Esophagus (tissue), 2 donors: ENCODE results near the gene MAML1. TPM values are rescaled to one million over a fixed set of nuclear protein-coding genes. Genes with fewer than 3 reads are reported as not detected.

Experiments
- H3K27ac ChIP-seq, 2 donors: one replicate each; pipeline ENCODE4 v1.5.1; 2013; ENCODE audit warnings: low read depth in 2 of 2, mild to moderate bottlenecking in 2 of 2, inconsistent platforms in 1 of 2, low read length in 1 of 2, moderate library complexity in 1 of 2
- H3K27me3 ChIP-seq, 2 donors: one replicate each; pipeline ENCODE4 v1.6.1; 2013; ENCODE audit warnings: low read length in 2 of 2, control low read depth in 1 of 2, mild to moderate bottlenecking in 1 of 2; ENCODE audit not compliant: insufficient read depth in 2 of 2, control insufficient read depth in 1 of 2
- H3K36me3 ChIP-seq, 2 donors: one replicate each; pipeline ENCODE4 v1.6.1; 2013; ENCODE audit warnings: low read length in 1 of 2; ENCODE audit not compliant: control insufficient read depth in 2 of 2, insufficient read depth in 2 of 2
- H3K4me1 ChIP-seq, 2 donors: one replicate each; pipeline ENCODE4 v1.6.1; 2013; ENCODE audit warnings: low read length in 1 of 2; ENCODE audit not compliant: control insufficient read depth in 2 of 2, insufficient read depth in 2 of 2
- H3K4me3 ChIP-seq, 2 donors: one replicate each; pipeline ENCODE4 v1.5.1; 2013; ENCODE audit warnings: low read length in 2 of 2, mild to moderate bottlenecking in 2 of 2, low read depth in 1 of 2, moderate library complexity in 1 of 2
- H3K9me3 ChIP-seq, 2 donors: one replicate each; pipeline ENCODE4 v1.6.1; 2013; ENCODE audit warnings: mild to moderate bottlenecking in 2 of 2, low read depth in 1 of 2, low read length in 1 of 2, moderate library complexity in 1 of 2; ENCODE audit not compliant: control insufficient read depth in 2 of 2, insufficient read depth in 1 of 2
- WGBS, 2 donors: extraction: QIAGEN DNeasy Blood & Tissue Kit; methylation state at CpG; one replicate each; pipeline ENCODE4 v1.1.7; 2013; 5-methylcytosine and 5-hydroxymethylcytosine counted together
- polyA plus RNA-seq, 2 donors: library from polyadenylated mRNA; stranded (reverse); fragments of 200-250 nt; gene quantifications; one replicate each; pipeline ENCODE4 v1.2.3, GENCODE V29; 2013
- donor health status: healthy with polysubstance abuse.
- donor health status: Bipolar disorder and iron deficiency.

MAML1 gene
- polyA plus RNA-seq, 2 donors: 7.1 to 7.9 TPM

GRCh38 chr5:179802207-179802883 is 69.7 kb downstream of the MAML1 start:
- Histone ChIP-seq H3K36me3 (peaks cover 4 to 31% of the 10 kb centered on the region in 2 donors), H3K27me3 (no peaks in the 10 kb centered on the region), H3K27ac (peak overlapping the region; percentile 27 to 66), H3K4me1 (peaks cover 9 to 32% of the 10 kb centered on the region in 2 donors), H3K4me3 (no peak overlapping the region), H3K9me3 (no peaks in the 10 kb centered on the region)
- WGBS, 2 donors: 80 to 82% methylated on average over 19 of the region's 19 CpGs

DNA sequence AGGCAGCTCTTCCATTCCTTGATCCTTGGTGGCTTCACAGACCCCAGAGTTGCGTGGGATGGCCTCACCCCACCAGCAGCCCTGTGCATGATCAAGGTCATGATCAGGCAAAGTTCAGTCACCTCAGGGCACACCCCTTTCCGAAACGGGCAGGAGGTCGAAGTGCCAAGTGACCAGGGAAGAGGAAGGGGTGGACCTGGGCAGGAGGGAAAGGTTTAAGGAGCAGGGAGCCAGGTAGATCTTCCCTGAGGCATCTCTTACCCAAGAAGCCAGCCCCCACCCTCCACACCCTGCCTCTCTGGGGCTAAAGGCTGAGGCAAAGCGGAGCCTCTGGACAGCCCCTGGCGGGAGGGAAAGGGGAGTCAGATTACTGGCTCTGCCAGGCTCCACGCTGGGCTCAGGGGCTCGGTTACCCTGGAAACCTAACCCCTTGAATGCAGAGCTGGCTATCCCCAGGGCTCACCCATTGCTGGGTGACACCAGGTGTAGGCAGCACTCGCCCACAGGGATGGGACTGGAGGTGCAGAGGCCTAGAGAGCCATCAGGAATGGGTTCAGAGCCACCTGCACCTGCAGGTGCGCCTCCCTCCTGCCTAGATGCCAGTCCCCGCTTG is 70.4 kb downstream of the MAML1 start:
- H3K4me1 ChIP-seq: peaks cover 9 to 31% of the 10 kb centered on the region in 2 donors
- H3K27me3 ChIP-seq: no peaks in the 10 kb centered on the region
- H3K27ac ChIP-seq: peak overlapping the region; percentile 0 to 66
- no peaks in the 10 kb centered on the region for H3K9me3 ChIP-seq
- peaks cover 4 to 29% of the 10 kb centered on the region in 2 donors for H3K36me3 ChIP-seq
- WGBS, 2 donors: 64 to 65% methylated on average over 11 of the region's 11 CpGs
- H3K4me3 ChIP-seq: no peak overlapping the region

DNA sequence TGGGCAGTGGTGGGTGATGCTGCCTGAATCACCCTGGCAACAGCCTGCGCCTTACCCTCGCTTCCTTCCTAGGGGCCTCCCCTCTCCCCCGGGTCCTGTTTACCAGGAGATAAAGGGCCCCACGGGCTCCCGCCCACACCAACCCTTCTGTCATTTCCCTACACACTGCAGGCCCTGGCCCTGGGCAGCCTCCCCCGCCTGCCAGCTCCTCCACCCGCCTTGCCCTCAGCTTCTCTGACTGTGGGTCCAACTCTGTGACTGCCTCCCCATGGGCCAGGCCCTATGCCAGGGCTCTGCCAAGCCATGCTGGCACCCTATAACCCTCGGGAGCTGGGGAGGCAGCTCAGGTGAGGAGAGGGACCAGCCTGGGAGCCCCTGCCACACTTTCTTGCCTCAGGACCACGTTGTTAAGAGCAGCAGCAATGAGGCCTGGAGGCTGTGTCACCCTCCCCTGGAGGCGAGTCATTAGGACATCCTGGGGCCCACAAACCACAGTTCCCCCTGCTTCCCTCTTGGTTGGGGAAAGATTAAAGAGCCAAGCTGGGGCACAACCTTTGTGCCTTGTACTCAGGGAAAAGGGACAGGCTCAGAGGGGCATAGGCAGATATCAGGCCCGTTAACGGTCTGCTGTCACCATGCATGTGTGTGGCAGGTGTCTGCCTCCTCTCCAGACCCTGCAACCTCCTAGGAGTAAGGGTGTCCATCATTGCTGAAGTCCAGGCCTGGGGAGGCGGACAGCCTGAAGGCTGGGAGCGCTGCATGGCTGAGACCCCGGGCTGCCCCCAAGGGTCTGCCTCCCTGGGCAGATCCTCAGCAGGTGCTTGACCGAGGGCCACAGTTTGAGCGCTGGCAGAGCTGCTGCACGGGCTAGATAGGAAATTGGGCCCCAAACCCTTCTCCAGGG is 71.3 kb downstream of the MAML1 start:
- 57 to 63% methylated on average over 18 of the region's 18 CpGs for WGBS, 2 donors
- Histone ChIP-seq H3K4me1 (peaks cover 9 to 31% of the 10 kb centered on the region in 2 donors), H3K9me3 (no peaks in the 10 kb centered on the region), H3K27me3 (no peaks in the 10 kb centered on the region), H3K27ac (no peak overlapping the region), H3K36me3 (peaks cover 4 to 20% of the 10 kb centered on the region in 2 donors), H3K4me3 (no peak overlapping the region)

DNA sequence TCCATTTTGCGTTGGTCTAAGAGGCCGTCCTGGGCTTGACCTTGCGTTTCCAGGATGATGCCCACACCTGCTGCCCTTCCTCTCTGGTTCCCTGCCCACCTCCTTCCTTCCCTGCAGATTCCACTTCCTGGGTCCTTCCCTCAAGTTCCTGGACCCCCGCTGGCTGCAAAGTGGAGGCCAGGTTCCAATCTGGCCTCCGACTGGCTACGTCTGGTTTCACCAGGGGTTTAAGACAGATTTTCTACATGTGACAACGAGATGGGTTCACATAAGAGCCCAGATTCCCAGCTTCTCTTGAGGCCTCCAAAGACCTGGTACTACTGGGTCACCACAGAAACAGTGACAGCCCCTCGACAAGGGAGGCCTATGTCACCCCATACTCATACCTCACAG is 71.9 kb downstream of the MAML1 start:
- Histone ChIP-seq H3K4me1 (peaks cover 9 to 31% of the 10 kb centered on the region in 2 donors), H3K36me3 (peaks cover 4 to 14% of the 10 kb centered on the region in 2 donors), H3K4me3 (peak overlapping the region in 1 of 2 donors; percentile 78), H3K27ac (peak overlapping the region in 1 of 2 donors; percentile 91), H3K27me3 (no peaks in the 10 kb centered on the region), H3K9me3 (no peaks in the 10 kb centered on the region)
- WGBS, 2 donors: 81 to 86% methylated on average over 8 of the region's 8 CpGs

- H3K27ac ChIP-seq: peak overlapping the region; percentile 91 to 99
- H3K4me3 ChIP-seq: peak overlapping the region; percentile 78 to 98
- peaks cover 4 to 8% of the 10 kb centered on the region in 2 donors for H3K36me3 ChIP-seq
- H3K27me3 ChIP-seq: no peaks in the 10 kb centered on the region
- 41 to 52% methylated on average over 9 of the region's 9 CpGs for WGBS, 2 donors
- no peaks in the 10 kb centered on the region for H3K9me3 ChIP-seq
- H3K4me1 ChIP-seq: peaks cover 9 to 31% of the 10 kb centered on the region in 2 donors
These were observed 72.5 kb downstream of the MAML1 start for GRCh38 chr5:179805070-179805528.

- peaks cover 9 to 31% of the 10 kb centered on the region in 2 donors for H3K4me1 ChIP-seq
- peak overlapping the region; percentile 91 to 99 for H3K27ac ChIP-seq
- H3K36me3 ChIP-seq: peaks cover 4 to 6% of the 10 kb centered on the region in 2 donors
- 4 to 7% methylated on average over 48 to 65 of the region's 65 CpGs for WGBS, 2 donors
- no peaks in the 10 kb centered on the region for H3K27me3 ChIP-seq
- peak overlapping the region; percentile 78 to 98 for H3K4me3 ChIP-seq
- H3K9me3 ChIP-seq: no peaks in the 10 kb centered on the region
These were observed 73.1 kb downstream of the MAML1 start for GRCh38 chr5:179805529-179806249.

- WGBS, 2 donors: 0 to 1% methylated on average over 55 to 108 of the region's 108 CpGs
- Histone ChIP-seq H3K4me1 (peaks cover 9 to 31% of the 10 kb centered on the region in 2 donors), H3K27me3 (no peaks in the 10 kb centered on the region), H3K36me3 (no peaks in the 10 kb centered on the region), H3K4me3 (peak within 1 kb of the TSS; percentile 78 to 98), H3K27ac (peak within 1 kb of the TSS; percentile 91 to 99), H3K9me3 (no peaks in the 10 kb centered on the region)
These were observed 73.8 kb downstream of the MAML1 start, which contains the start of gene MGAT4B for GRCh38 chr5:179806250-179807048. Gene MGAT4B, minus strand, starts transcription at chr5:179806866. Its CDS starts 283 bp downstream, at chr5:179806583.

DNA sequence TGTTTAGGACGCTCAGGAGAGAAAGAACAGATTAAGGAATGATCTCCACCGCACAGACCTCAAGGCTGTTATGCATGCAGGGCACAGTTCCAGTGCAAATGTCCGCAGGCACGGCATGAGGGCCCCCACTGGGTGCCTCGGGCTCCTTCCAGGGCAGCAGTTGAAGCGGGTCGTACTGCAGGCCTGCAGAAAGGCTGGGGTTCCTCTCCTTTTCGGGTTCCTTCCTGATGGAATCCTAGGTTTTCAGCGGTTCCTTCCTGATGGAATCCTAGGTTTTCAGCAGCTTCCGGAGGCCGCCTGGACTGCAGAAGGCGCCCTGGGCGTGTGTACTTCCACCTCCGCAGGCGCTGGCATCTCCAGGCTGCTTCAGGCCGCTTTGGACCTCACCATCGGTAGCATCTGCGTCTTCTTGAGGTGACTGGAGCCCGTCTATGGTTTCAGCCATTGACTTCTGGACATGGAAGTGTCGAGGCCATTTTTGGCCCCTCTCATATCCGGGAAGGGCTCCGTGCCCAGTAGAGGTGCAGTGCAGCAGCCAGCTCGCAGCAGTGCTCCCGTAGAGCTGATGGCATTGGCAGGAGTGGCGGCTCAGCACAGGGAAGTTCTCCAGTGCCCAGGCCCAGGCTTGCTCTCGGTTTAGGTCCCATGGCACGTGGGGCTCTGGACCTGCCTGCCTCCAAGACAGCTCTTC is 79.7 kb downstream of the MAML1 start:
- H3K27me3 ChIP-seq: no peaks in the 10 kb centered on the region
- WGBS, 2 donors: 74 to 78% methylated on average over 27 of the region's 27 CpGs
- no peak overlapping the region for H3K27ac ChIP-seq
- H3K4me3 ChIP-seq: no peak overlapping the region
- H3K4me1 ChIP-seq: peaks cover 2 to 3% of the 10 kb centered on the region in 2 donors
- peaks cover 0 to 3% of the 10 kb centered on the region in 2 donors for H3K36me3 ChIP-seq
- H3K9me3 ChIP-seq: no peaks in the 10 kb centered on the region
